Left lung (tissue), 10 donors: ENCODE data around the gene NADK2. TPM values are rescaled to one million over a fixed set of nuclear protein-coding genes. Genes with fewer than 3 reads are reported as not detected.

Source experiments
- ATAC-seq: fragments of 200-7000 bp; cut with Tn5 transposase; one replicate; pipeline ENCODE4 v1.9.1; 2020; ENCODE audit warnings: moderate library complexity
- DNase-seq, 4 donors: peaks; one replicate each; pipeline ENCODE4 v3.0.0-alpha.2; 2013 to 2020
- H3K27ac ChIP-seq, 2 donors: fragments of 200-600 bp; sonication (generic) in 1 of 2; one replicate each; pipeline versions ENCODE4 v1.5.0 to v1.8.0; 2020 to 2021
- H3K27me3 ChIP-seq, 2 donors: fragments of 200-600 bp; sonication (generic) in 1 of 2; one replicate each; pipeline versions ENCODE4 v1.5.0 to v1.8.0; 2020 to 2021
- H3K36me3 ChIP-seq, 2 donors: fragments of 200-600 bp; sonication (generic) in 1 of 2; one replicate each; pipeline versions ENCODE4 v1.5.0 to v1.8.0; 2020 to 2021
- H3K4me1 ChIP-seq, 2 donors: fragments of 200-600 bp; one replicate each; pipeline ENCODE4 v1.8.0; 2021
- H3K4me3 ChIP-seq, 2 donors: fragments of 200-600 bp; sonication (generic) in 1 of 2; one replicate each; pipeline versions ENCODE4 v1.5.0 to v1.8.0; 2020 to 2021; ENCODE audit warnings: mild to moderate bottlenecking in 1 of 2
- H3K9me3 ChIP-seq, 2 donors: fragments of 200-600 bp; sonication (generic) in 1 of 2; one replicate each; pipeline versions ENCODE4 v1.5.0 to v1.8.0; 2020 to 2021
- intact Hi-C, 2 donors: fragments of 100-400 bp; cut with DNase I; formaldehyde crosslinking; loops; one replicate each; pipeline versions ENCODE4 v1.11.2 to v1.14.2; 2022
- polyA plus RNA-seq, 6 donors: library from polyadenylated mRNA; unstranded; fragments of 120-200 nt; gene quantifications; one replicate each; pipeline ENCODE4 v1.2.1, GENCODE V29; 2013; ENCODE audit not compliant: insufficient read length in 6 of 6
- total RNA-seq, 2 donors: library from RNA; stranded (reverse); fragmentation: NEBNext Ultra II Directional; extraction: Animal tissue kit (Norgen Biotek cat#: 25700); gene quantifications; one replicate each; pipeline ENCODE4 v1.2.1, GENCODE V29; 2021
- TF ChIP-seq, protein P1 (sequence below), 2 donors: fragments of 200-600 bp; sonication (generic) in 1 of 2; IDR thresholded peaks; one replicate each; pipeline versions ENCODE4 v1.5.0 to v1.8.0; 2021; ENCODE audit warnings: antibody characterized with exemption in 2 of 2
- donor health status: DM: no; HTN: yes; CAD: no.
- donor health status: DM: no; HTN: no; CAD: no.

NADK2 gene
- total and polyA plus RNA-seq, 8 donors = 23.8 to 57.2 (median 47.8) TPM

DNA sequence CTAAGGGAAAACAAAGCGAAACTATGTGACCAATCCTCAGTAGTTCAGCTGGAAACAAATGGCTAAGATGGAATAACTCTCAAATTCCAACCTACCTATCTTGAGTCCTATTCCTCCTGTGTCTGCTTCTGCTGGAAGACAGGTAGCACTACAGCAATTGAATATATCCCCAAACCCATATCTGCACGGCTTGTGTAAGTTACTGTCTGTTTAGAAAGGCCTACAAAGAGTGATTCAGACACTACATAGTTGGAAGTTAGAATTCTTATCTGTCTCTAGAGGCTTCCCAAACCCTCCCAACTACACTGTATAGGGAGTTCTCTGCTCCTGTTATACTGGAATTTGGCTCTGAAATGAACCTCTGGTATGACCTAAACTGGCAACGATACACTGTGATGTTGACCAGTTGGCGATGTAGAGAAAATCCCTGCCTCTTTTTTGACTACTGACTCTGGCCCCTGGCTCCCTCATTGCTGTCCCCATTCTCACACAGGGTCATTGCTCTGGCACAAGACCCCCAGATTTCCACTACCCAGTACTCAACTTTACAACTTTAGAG, 22.6 kb upstream of the NADK2 start:
- Histone ChIP-seq H3K36me3 (no peaks in the 10 kb centered on the region), H3K27me3 (no peaks in the 10 kb centered on the region), H3K9me3 (no peaks in the 10 kb centered on the region), H3K4me1 (no peaks in the 10 kb centered on the region), H3K4me3 (no peak overlapping the region), H3K27ac (no peak overlapping the region)
- TF ChIP-seq, protein P1, sequence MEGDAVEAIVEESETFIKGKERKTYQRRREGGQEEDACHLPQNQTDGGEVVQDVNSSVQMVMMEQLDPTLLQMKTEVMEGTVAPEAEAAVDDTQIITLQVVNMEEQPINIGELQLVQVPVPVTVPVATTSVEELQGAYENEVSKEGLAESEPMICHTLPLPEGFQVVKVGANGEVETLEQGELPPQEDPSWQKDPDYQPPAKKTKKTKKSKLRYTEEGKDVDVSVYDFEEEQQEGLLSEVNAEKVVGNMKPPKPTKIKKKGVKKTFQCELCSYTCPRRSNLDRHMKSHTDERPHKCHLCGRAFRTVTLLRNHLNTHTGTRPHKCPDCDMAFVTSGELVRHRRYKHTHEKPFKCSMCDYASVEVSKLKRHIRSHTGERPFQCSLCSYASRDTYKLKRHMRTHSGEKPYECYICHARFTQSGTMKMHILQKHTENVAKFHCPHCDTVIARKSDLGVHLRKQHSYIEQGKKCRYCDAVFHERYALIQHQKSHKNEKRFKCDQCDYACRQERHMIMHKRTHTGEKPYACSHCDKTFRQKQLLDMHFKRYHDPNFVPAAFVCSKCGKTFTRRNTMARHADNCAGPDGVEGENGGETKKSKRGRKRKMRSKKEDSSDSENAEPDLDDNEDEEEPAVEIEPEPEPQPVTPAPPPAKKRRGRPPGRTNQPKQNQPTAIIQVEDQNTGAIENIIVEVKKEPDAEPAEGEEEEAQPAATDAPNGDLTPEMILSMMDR (IDR thresholded peaks at IDR 0.05) = no peak
- ATAC-seq (no peak), DNase-seq (no peak)
- intact Hi-C loops = loop anchor here in 1 of 2 donors (5.0 kb wide), 1 partner anchor 38 kb away; the partner anchor contains the start of gene RANBP3L

- no peak overlapping the region for H3K27ac ChIP-seq
- H3K36me3 ChIP-seq = no peaks in the 10 kb centered on the region
- H3K4me3 ChIP-seq = no peak overlapping the region
- no peaks in the 10 kb centered on the region for H3K9me3 ChIP-seq
- H3K4me1 ChIP-seq = no peaks in the 10 kb centered on the region
- intact Hi-C loops = loop anchor here in 1 of 2 donors (5.0 kb wide), 1 partner anchor 41 kb away; the partner anchor contains the start of gene RANBP3L
- DNase-seq = no peak
- H3K27me3 ChIP-seq = no peaks in the 10 kb centered on the region
- ATAC-seq = no peak
- TF ChIP-seq, protein P1 (IDR thresholded peaks at IDR 0.05) = no peak
These were observed 19.5 kb upstream of the NADK2 start for GRCh38 chr5:36261186-36261585.

- H3K36me3 ChIP-seq = no peaks in the 10 kb centered on the region
- H3K27ac ChIP-seq = peak overlapping the region in 1 of 2 donors; percentile 4
- no peaks in the 10 kb centered on the region for H3K9me3 ChIP-seq
- H3K27me3 ChIP-seq = no peaks in the 10 kb centered on the region
- no peak overlapping the region for H3K4me3 ChIP-seq
- ATAC-seq (no peak), DNase-seq (no peak)
- intact Hi-C loops = no loop called here
- H3K4me1 ChIP-seq = no peaks in the 10 kb centered on the region
- TF ChIP-seq, protein P1 (IDR thresholded peaks at IDR 0.05) = no peak
These were observed 11.8 kb upstream of the NADK2 start for GRCh38 chr5:36253575-36253974.

DNA sequence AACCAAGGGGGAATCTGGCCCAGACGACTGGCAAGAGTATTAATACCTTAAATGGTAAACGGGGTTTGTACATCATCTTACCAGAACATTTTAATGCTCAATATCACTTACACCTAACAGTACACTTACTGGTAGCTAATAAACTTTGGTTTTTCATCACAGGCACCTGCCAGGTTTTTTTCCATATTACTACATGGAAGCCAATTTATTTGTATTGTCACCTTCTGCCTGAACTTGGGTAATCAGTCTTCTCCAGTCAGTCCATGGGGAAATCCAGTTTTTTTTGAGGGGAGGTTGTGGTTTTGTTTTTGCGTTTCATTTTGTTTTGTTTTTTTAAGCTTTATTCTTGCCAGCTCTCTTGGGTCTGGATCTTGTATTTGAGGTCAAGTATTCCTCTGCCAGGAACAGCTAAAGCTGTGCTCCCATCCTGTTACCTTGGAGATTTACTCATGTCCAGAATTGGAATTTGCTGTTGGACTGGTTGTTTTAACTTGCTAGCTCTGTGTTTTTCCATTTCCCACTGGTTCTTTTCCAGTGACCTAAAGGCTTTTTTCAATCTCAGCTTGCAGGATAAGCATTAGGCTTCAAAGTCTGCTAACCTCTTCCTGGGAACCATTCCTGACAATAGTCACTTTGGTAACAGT, 11.1 kb upstream of the NADK2 start:
- DNase-seq = no peak
- Histone ChIP-seq H3K4me3 (no peak overlapping the region), H3K9me3 (no peaks in the 10 kb centered on the region), H3K4me1 (no peaks in the 10 kb centered on the region), H3K36me3 (no peaks in the 10 kb centered on the region), H3K27ac (peak overlapping the region in 1 of 2 donors; percentile 4), H3K27me3 (no peaks in the 10 kb centered on the region)
- TF ChIP-seq, protein P1 (IDR thresholded peaks at IDR 0.05) = no peak
- intact Hi-C loops = no loop called here
- ATAC-seq = no peak

GRCh38 chr5:36251218-36251617, 9.5 kb upstream of the NADK2 start:
- intact Hi-C loops = no loop called here
- no peaks in the 10 kb centered on the region for H3K36me3 ChIP-seq
- DNase-seq = no peak
- H3K27ac ChIP-seq = no peak overlapping the region
- H3K27me3 ChIP-seq = no peaks in the 10 kb centered on the region
- no peak for ATAC-seq
- H3K4me3 ChIP-seq = no peak overlapping the region
- no peaks in the 10 kb centered on the region for H3K4me1 ChIP-seq
- no peaks in the 10 kb centered on the region for H3K9me3 ChIP-seq
- TF ChIP-seq, protein P1 (IDR thresholded peaks at IDR 0.05) = no peak
